IPS-18c (cell line): ENCODE measurements around the gene PTPRD.

Experiments used
- H3K4me3 ChIP-seq: 2 replicates; pipeline ENCODE4 v1.7.0; 2013; ENCODE audit warnings: low read depth, mild to moderate bottlenecking, low read length, moderate library complexity; ENCODE audit not compliant: insufficient read depth
- H3K9me3 ChIP-seq: one replicate; pipeline ENCODE4 v1.6.1; 2013; ENCODE audit warnings: mild to moderate bottlenecking, low read length, moderate library complexity; ENCODE audit not compliant: control insufficient read depth, insufficient read depth

The PTPRD gene

GRCh38 chr9:10612641-10613398 lies at the start of gene PTPRD:
TSS of gene PTPRD (minus strand) at chr9:10613002.
- Histone ChIP-seq H3K9me3 (no peaks in the 10 kb centered on the region), H3K4me3 (peak within 1 kb of the TSS; percentile 66)

- Histone ChIP-seq H3K9me3 (no peaks in the 10 kb centered on the region), H3K4me3 (no peak overlapping the region)
These were observed 49.2 kb upstream of the PTPRD start for GRCh38 chr9:10661994-10662393.

GRCh38 chr9:10661376-10661775 lies 48.6 kb upstream of the PTPRD start:
- no peaks in the 10 kb centered on the region for H3K9me3 ChIP-seq
- no peak overlapping the region for H3K4me3 ChIP-seq

GRCh38 chr9:10651012-10651411 lies 38.2 kb upstream of the PTPRD start:
- H3K4me3 ChIP-seq, result no peak overlapping the region

GRCh38 chr9:10649076-10649475 lies 36.3 kb upstream of the PTPRD start:
- Histone ChIP-seq H3K4me3 (no peak overlapping the region), H3K9me3 (no peaks in the 10 kb centered on the region)

More at GRCh38 chr9:10651012-10651411, 38.2 kb upstream of the PTPRD start:
- H3K9me3 ChIP-seq, result no peaks in the 10 kb centered on the region

GRCh38 chr9:10633785-10634184 lies 21.0 kb upstream of the PTPRD start:
- H3K4me3 ChIP-seq, result no peak overlapping the region

GRCh38 chr9:10614196-10614800 lies 1.5 kb upstream of the PTPRD start:
- Histone ChIP-seq H3K9me3 (no peaks in the 10 kb centered on the region), H3K4me3 (no peak overlapping the region)

More at GRCh38 chr9:10633785-10634184, 21.0 kb upstream of the PTPRD start:
- H3K9me3 ChIP-seq, result no peaks in the 10 kb centered on the region

GRCh38 chr9:10613419-10613818 lies 617 bp upstream of the PTPRD start:
- Histone ChIP-seq H3K9me3 (no peaks in the 10 kb centered on the region), H3K4me3 (peak overlapping the region; percentile 66)

- Histone ChIP-seq H3K4me3 (no peak overlapping the region), H3K9me3 (no peaks in the 10 kb centered on the region)
These were observed 7.4 kb downstream of the PTPRD start for GRCh38 chr9:10605388-10605787.

GRCh38 chr9:10604927-10605326 lies 7.9 kb downstream of the PTPRD start:
- H3K9me3 ChIP-seq, result no peaks in the 10 kb centered on the region
- H3K4me3 ChIP-seq, result no peak overlapping the region

- no peaks in the 10 kb centered on the region for H3K9me3 ChIP-seq
These were observed 15.0 kb downstream of the PTPRD start for GRCh38 chr9:10597801-10598200.

GRCh38 chr9:10594482-10594881 lies 18.3 kb downstream of the PTPRD start:
- Histone ChIP-seq H3K4me3 (no peak overlapping the region), H3K9me3 (no peaks in the 10 kb centered on the region)

More at GRCh38 chr9:10597801-10598200, 15.0 kb downstream of the PTPRD start:
- no peak overlapping the region for H3K4me3 ChIP-seq

- no peaks in the 10 kb centered on the region for H3K9me3 ChIP-seq
- H3K4me3 ChIP-seq, result no peak overlapping the region
These were observed 26.4 kb downstream of the PTPRD start for GRCh38 chr9:10586407-10586806.

GRCh38 chr9:10571699-10572098 lies 41.1 kb downstream of the PTPRD start:
- Histone ChIP-seq H3K9me3 (no peaks in the 10 kb centered on the region), H3K4me3 (no peak overlapping the region)

- Histone ChIP-seq H3K9me3 (no peaks in the 10 kb centered on the region), H3K4me3 (no peak overlapping the region)
These were observed 46.0 kb downstream of the PTPRD start for GRCh38 chr9:10566848-10567247.

- H3K4me3 ChIP-seq, result no peak overlapping the region
- H3K9me3 ChIP-seq, result no peaks in the 10 kb centered on the region
These were observed 50.0 kb downstream of the PTPRD start for GRCh38 chr9:10562581-10563343.

- H3K4me3 ChIP-seq, result no peak overlapping the region
- H3K9me3 ChIP-seq, result no peaks in the 10 kb centered on the region
These were observed 64.5 kb downstream of the PTPRD start for GRCh38 chr9:10548348-10548747.

GRCh38 chr9:10538073-10538472 lies 74.7 kb downstream of the PTPRD start:
- no peak overlapping the region for H3K4me3 ChIP-seq
- peaks cover 2% of the 10 kb centered on the region for H3K9me3 ChIP-seq
